GM12892 (cell line): ENCODE measurements around the gene PIK3AP1.

ENCODE experiments used
- POLR2A ChIP-seq: IDR thresholded peaks from 2 replicates; pipeline ENCODE4 v1.6.1; 2011; ENCODE audit warnings: low read depth, low read length, control low read depth
- POLR2AphosphoS5 ChIP-seq: IDR thresholded peaks from 2 replicates; pipeline ENCODE4 v1.6.1; 2011; ENCODE audit warnings: low read depth, low read length, control low read depth
- TAF1 ChIP-seq: IDR thresholded peaks from 2 replicates; pipeline ENCODE4 v1.6.1; 2011; ENCODE audit warnings: low read depth, mild to moderate bottlenecking, control low read depth, low read length, borderline replicate concordance

- TF ChIP-seq POLR2A (no peak), TAF1 (no peak), POLR2AphosphoS5 (no peak)
Measured at GRCh38 chr10:96560966-96561887, 159.1 kb downstream of the PIK3AP1 start.
